GM23248 (cell line): ENCODE data around the gene B3GNT4.

Experiments used
- EZH2 ChIP-seq: fragments of 200-600 bp; sonication (generic); IDR thresholded peaks from 2 replicates; pipeline ENCODE4 v1.6.1; 2018; ENCODE audit warnings: antibody characterized with exemption, mild to moderate bottlenecking; ENCODE audit not compliant: insufficient read depth, poor library complexity, severe bottlenecking
- EZH2phosphoT487 ChIP-seq: fragments of 200-600 bp; sonication (generic); IDR thresholded peaks from 2 replicates; pipeline ENCODE4 v1.6.1; 2018; ENCODE audit warnings: antibody characterized with exemption, moderate library complexity, mild to moderate bottlenecking, low read depth; ENCODE audit not compliant: insufficient read depth

GRCh38 chr12:122228092-122228491 lies 24.6 kb downstream of the B3GNT4 start:
- TF ChIP-seq EZH2 (no peak), EZH2phosphoT487 (no peak)
